ENCODE data around the gene RFFL.

The RFFL gene

GRCh38 chr17:35006961-35007360 is 56.5 kb downstream of the RFFL start:
- H3K9me3 ChIP-seq (ENCODE audit: control insufficient read depth, insufficient read depth, low read depth, low read length) = no peaks in the 10 kb centered on the region
- H3K4me1 ChIP-seq (ENCODE audit: control insufficient read depth, insufficient read depth, low read length) = 0 out of 2 replicates have a peak, but pooled peaks cover 2% of the 10 kb centered on the region
- ChIA-PET POLR2A (no interaction called here), CTCF (no interaction called here)
- H3K4me3 ChIP-seq (ENCODE audit: low read depth, low read length) = no peak overlapping the region
- H3K27ac ChIP-seq (ENCODE audit: extremely low read depth, low read depth, low read length) = no peak overlapping the region
- peaks cover 8 to 83% of the 10 kb centered on the region in 2 experiments for H3K36me3 ChIP-seq (ENCODE audit: control insufficient read depth in 2 of 2, insufficient read depth in 1 of 2, low read length in 2 of 2)
- TF ChIP-seq ZBTB6 (tag by site-specific recombination; IDR thresholded peaks at IDR 0.05) = no peak
- no peak for TF ChIP-seq ZNF23 (tag by site-specific recombination; IDR thresholded peaks at IDR 0.05; ENCODE audit: borderline replicate concordance)
- TF ChIP-seq ZNF266 (tag by site-specific recombination; IDR thresholded peaks at IDR 0.05; ENCODE audit: low read depth) = no peak

DNA sequence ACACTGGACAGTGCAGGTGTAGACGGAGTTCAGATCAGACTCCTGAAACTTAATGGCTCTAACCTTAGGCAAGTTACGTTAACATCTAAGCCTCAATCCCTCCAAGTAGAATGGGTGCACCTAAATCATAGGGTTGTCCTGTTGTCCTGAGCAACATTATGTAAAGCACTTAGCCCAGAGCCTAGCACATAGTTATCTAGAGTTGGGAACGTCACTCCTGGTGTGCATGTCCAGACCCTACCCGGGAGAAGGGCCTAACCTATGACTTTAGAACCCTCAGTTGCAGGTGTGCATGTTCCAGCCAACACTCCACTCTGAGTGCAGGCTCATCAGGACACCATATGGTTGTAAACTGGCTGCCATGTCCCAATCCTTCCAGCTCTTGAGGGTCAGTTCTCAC is 57.2 kb downstream of the RFFL start:
- TF ChIP-seq ZNF433 (tag by site-specific recombination; IDR thresholded peaks at IDR 0.05; ENCODE audit: low read depth) = no peak
- TF ChIP-seq ZNF623 (tag by site-specific recombination; IDR thresholded peaks at IDR 0.05) = no peak
- no peak for TF ChIP-seq KLF1 (tag by site-specific recombination; IDR thresholded peaks at IDR 0.05)
- TF ChIP-seq KLF8 (tag by site-specific recombination; IDR thresholded peaks at IDR 0.05) = no peak
- TF ChIP-seq ZNF777 (tag by site-specific recombination; IDR thresholded peaks at IDR 0.05; ENCODE audit: borderline replicate concordance) = no peak
- no peak for TF ChIP-seq ZNF473 (tag by site-specific recombination; IDR thresholded peaks at IDR 0.05)
- no peak for TF ChIP-seq ZNF624 (tag by site-specific recombination; IDR thresholded peaks at IDR 0.05)
- no peak for TF ChIP-seq ZBTB6 (tag by site-specific recombination; IDR thresholded peaks at IDR 0.05)
- POLR2A ChIA-PET = no interaction called here
- Histone ChIP-seq H3K4me3 (ENCODE audit: low read depth, low read length) (no peak overlapping the region), H3K27ac (ENCODE audit: extremely low read depth, low read depth, low read length) (no peak overlapping the region), H3K9me3 (ENCODE audit: control insufficient read depth, insufficient read depth, low read depth, low read length) (no peaks in the 10 kb centered on the region), H3K36me3 (ENCODE audit: control insufficient read depth in 2 of 2, insufficient read depth in 1 of 2, low read length in 2 of 2) (peaks cover 8 to 83% of the 10 kb centered on the region in 2 experiments), H3K4me1 (ENCODE audit: control insufficient read depth, insufficient read depth, low read length) (no peaks in the 10 kb centered on the region)
- CTCF ChIA-PET = interaction anchor here (0.6 kb wide), 1 partner anchor 74 kb away, joined by 3 read pairs; no protein-coding TSS in a partner anchor

DNA sequence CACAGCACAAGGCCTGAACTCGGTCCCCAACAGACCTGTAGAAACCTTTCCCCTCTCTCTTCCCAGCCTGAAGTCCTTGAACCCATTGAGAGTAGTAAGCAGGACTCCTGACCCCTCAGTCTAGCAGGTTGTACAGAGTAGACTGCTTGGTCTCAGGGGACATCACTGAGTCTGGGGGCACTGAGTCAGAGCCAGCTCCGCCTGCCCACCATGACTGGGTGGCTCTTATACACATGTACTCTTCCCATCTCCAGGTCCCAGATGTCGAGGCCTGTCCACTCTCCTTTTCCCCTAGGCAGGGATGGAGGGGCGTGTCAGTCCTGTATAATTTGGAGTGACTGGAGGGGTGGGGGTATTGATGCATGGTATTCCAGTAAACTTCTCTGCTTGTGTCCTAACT is 59.7 kb downstream of the RFFL start:
- TF ChIP-seq ZNF629 (tag by site-specific recombination; IDR thresholded peaks at IDR 0.05) (no peak), ZNF514 (tag by site-specific recombination; IDR thresholded peaks at IDR 0.05) (no peak), MEIS1 (CRISPR knock-in tag; IDR thresholded peaks at IDR 0.05; ENCODE audit: borderline replicate concordance) (no peak), KLF16 (tag by site-specific recombination; IDR thresholded peaks at IDR 0.05) (no peak), ZNF394 (tag by site-specific recombination; IDR thresholded peaks at IDR 0.05; ENCODE audit: borderline replicate concordance) (no peak)
- peaks cover 15 to 89% of the 10 kb centered on the region in 2 experiments for H3K36me3 ChIP-seq (ENCODE audit: control insufficient read depth in 2 of 2, insufficient read depth in 1 of 2, low read length in 2 of 2)
- ChIA-PET POLR2A (no interaction called here), CTCF (interaction anchor here (0.8 kb wide), 1 partner anchor 99 kb away, joined by 3 read pairs; no protein-coding TSS in a partner anchor)
- no peak overlapping the region for H3K4me3 ChIP-seq (ENCODE audit: low read depth, low read length)
- no peak overlapping the region for H3K27ac ChIP-seq (ENCODE audit: extremely low read depth, low read depth, low read length)
- no peaks in the 10 kb centered on the region for H3K9me3 ChIP-seq (ENCODE audit: control insufficient read depth, insufficient read depth, low read depth, low read length)
- no peaks in the 10 kb centered on the region for H3K4me1 ChIP-seq (ENCODE audit: control insufficient read depth, insufficient read depth, low read length)

DNA sequence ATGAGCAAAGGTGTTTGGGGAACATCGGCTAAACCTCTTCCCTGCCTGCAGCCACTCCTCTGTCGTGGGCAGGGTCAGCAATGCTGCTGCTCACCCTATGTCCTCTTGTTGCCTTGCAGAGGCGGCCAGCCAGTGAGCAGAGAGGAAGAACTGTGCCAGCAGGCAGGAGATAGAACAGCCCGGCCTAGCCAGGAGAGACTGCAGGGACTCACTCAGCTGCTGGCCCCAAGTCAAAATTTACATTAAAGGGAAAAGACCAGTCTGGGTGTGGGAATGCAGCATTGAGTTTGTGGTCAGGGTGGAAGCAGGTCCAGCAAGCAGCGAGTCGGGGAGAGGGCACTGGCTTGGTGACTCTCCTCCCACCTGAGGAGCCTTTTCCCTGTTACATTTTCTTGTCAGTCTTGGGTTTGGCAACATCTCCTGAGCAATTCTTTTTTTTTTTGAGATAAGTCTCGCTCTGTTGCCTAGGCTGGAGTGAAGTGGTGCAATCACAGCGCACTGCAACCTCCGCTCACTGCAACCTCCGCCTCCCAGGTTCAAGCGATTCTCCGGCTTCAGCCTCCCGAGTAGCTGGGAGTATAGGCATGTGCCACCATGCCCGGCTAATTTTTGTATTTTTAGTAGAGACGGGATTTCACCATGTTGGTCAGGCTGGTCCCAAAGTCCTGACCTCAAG is 60.5 kb downstream of the RFFL start:
- ChIA-PET CTCF (interaction anchor here (0.5 to 1.3 kb wide), 5 partner anchors 10 to 138 kb away, joined by 3 to 6 read pairs (median 3); no protein-coding TSS in a partner anchor), POLR2A (interaction anchor here (1.0 kb wide), 1 partner anchor 13 kb away, joined by 5 read pairs; no protein-coding TSS in a partner anchor)
- Histone ChIP-seq H3K4me3 (ENCODE audit: low read depth, low read length) (no peak overlapping the region), H3K27ac (ENCODE audit: extremely low read depth, low read depth, low read length) (no peak overlapping the region), H3K4me1 (ENCODE audit: control insufficient read depth, insufficient read depth, low read length) (no peaks in the 10 kb centered on the region), H3K36me3 (ENCODE audit: control insufficient read depth in 2 of 2, insufficient read depth in 1 of 2, low read length in 2 of 2) (peaks cover 18 to 94% of the 10 kb centered on the region in 2 experiments), H3K9me3 (ENCODE audit: control insufficient read depth, insufficient read depth, low read depth, low read length) (no peaks in the 10 kb centered on the region)
- TF ChIP-seq KLF8 (tag by site-specific recombination; IDR thresholded peaks at IDR 0.05) (no peak), ZBTB17 (tag by site-specific recombination; IDR thresholded peaks at IDR 0.05) (no peak), ZBTB20 (tag by site-specific recombination; IDR thresholded peaks at IDR 0.05) (no peak), ZNF2 (tag by site-specific recombination; IDR thresholded peaks at IDR 0.05) (no peak), ZNF76 (tag by site-specific recombination; IDR thresholded peaks at IDR 0.05; ENCODE audit: borderline replicate concordance, low read depth) (no peak), SETDB1 (IDR thresholded peaks at IDR 0.05; ENCODE audit: insufficient read length, low read length) (no peak), ZBTB6 (tag by site-specific recombination; IDR thresholded peaks at IDR 0.05) (no peak), OSR2 (tag by site-specific recombination; IDR thresholded peaks at IDR 0.05) (no peak), ZNF558 (tag by site-specific recombination; IDR thresholded peaks at IDR 0.05) (no peak)
- TF ChIP-seq, protein P1, sequence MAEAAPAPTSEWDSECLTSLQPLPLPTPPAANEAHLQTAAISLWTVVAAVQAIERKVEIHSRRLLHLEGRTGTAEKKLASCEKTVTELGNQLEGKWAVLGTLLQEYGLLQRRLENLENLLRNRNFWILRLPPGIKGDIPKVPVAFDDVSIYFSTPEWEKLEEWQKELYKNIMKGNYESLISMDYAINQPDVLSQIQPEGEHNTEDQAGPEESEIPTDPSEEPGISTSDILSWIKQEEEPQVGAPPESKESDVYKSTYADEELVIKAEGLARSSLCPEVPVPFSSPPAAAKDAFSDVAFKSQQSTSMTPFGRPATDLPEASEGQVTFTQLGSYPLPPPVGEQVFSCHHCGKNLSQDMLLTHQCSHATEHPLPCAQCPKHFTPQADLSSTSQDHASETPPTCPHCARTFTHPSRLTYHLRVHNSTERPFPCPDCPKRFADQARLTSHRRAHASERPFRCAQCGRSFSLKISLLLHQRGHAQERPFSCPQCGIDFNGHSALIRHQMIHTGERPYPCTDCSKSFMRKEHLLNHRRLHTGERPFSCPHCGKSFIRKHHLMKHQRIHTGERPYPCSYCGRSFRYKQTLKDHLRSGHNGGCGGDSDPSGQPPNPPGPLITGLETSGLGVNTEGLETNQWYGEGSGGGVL (tag by site-specific recombination; IDR thresholded peaks at IDR 0.05) = no peak
